CD4-positive, alpha-beta memory T cell (primary cell): ENCODE results near the gene CYGB. TPM values are rescaled to one million over a fixed set of nuclear protein-coding genes. Genes with fewer than 3 reads are reported as not detected.

Experiments used
- CTCF ChIA-PET: fragments of 350-600 bp; sonication (Branson Sonifier 250); formaldehyde crosslinking; loops from one replicate; lab custom pipeline; 2021; ENCODE audit warnings: inconsistent platforms; ENCODE audit not compliant: partially characterized antibody; lab: Charles Lee
- POLR2A ChIA-PET: fragments of 350-600 bp; sonication (Branson Sonifier 250); formaldehyde crosslinking; loops from one replicate; lab custom pipeline; 2021; ENCODE audit not compliant: partially characterized antibody; lab: Charles Lee
- DNase-seq, 5 donors: peaks; one replicate each; pipeline versions ENCODE4 v3.0.0 to v3.0.0-alpha.2; 2020 to 2022; ENCODE audit warnings: mixed read lengths in 1 of 5
- H3K27ac ChIP-seq: one replicate; pipeline ENCODE4 v1.7.0; 2013; ENCODE audit warnings: low read depth, low read length
- H3K27me3 ChIP-seq: 2 replicates; pipeline ENCODE4 v1.7.0; 2013; ENCODE audit warnings: mild to moderate bottlenecking, low read length, moderate library complexity; ENCODE audit not compliant: insufficient read depth
- H3K36me3 ChIP-seq: 2 replicates; pipeline ENCODE4 v1.7.0; 2013; ENCODE audit warnings: mild to moderate bottlenecking, low read length, moderate library complexity; ENCODE audit not compliant: insufficient read depth
- H3K4me1 ChIP-seq: 2 replicates; pipeline ENCODE4 v1.7.0; 2013; ENCODE audit warnings: mild to moderate bottlenecking, low read length, moderate library complexity; ENCODE audit not compliant: insufficient read depth
- H3K4me3 ChIP-seq, 2 donors: one replicate each; pipeline ENCODE4 v1.7.0; 2013; ENCODE audit warnings: low read length in 2 of 2, mild to moderate bottlenecking in 1 of 2
- H3K9me3 ChIP-seq, 2 donors: one replicate each; pipeline ENCODE4 v1.7.0; 2013; ENCODE audit warnings: low read length in 2 of 2, control low read depth in 1 of 2; ENCODE audit not compliant: control insufficient read depth in 1 of 2
- H3K27ac Mint-ChIP-seq, 7 donors: one replicate each; pipeline ENCODE4 v1.8.0; 2020 to 2021; ENCODE audit warnings: mixed read lengths in 7 of 7, mild to moderate bottlenecking in 6 of 7, inconsistent platforms in 3 of 7, moderate library complexity in 3 of 7
- H3K27me3 Mint-ChIP-seq, 2 donors: one replicate each; pipeline ENCODE4 v1.8.0; 2020 to 2021; ENCODE audit warnings: mixed read lengths in 2 of 2
- H3K36me3 Mint-ChIP-seq, 2 donors: one replicate each; pipeline ENCODE4 v1.8.0; 2020 to 2021; ENCODE audit warnings: mixed read lengths in 2 of 2, inconsistent platforms in 1 of 2, mild to moderate bottlenecking in 1 of 2
- H3K4me1 Mint-ChIP-seq, 4 donors: one replicate each; pipeline ENCODE4 v1.8.0; 2020 to 2021; ENCODE audit warnings: mixed read lengths in 4 of 4, mild to moderate bottlenecking in 1 of 4
- H3K4me3 Mint-ChIP-seq, 8 donors: one replicate each; pipeline ENCODE4 v1.8.0; 2020 to 2021; ENCODE audit warnings: mixed read lengths in 8 of 8, mild to moderate bottlenecking in 7 of 8, moderate library complexity in 6 of 8, inconsistent platforms in 3 of 8
- H3K9me3 Mint-ChIP-seq, 8 donors: one replicate each; pipeline ENCODE4 v1.8.0; 2020 to 2021; ENCODE audit warnings: mixed read lengths in 8 of 8, mild to moderate bottlenecking in 5 of 8, inconsistent platforms in 3 of 8, moderate library complexity in 1 of 8
- intact Hi-C: fragments of 100-400 bp; cut with micrococcal nuclease; formaldehyde crosslinking; loops from one replicate; pipeline ENCODE4 v1.15.1; 2023
- polyA plus RNA-seq, 2 donors: library from polyadenylated mRNA; unstranded; fragments of 300-500 nt; fragmentation: Illumina TruSeq; gene quantifications; one replicate each; pipeline ENCODE4 v1.2.3, GENCODE V29; 2021
- total RNA-seq, 2 experiments: library from RNA; stranded (reverse); gene quantifications; one replicate each; pipeline ENCODE4 v1.2.3, GENCODE V29; 2021

Gene CYGB
- total and polyA plus RNA-seq, 4 experiments from 2014 or later: not detected

DNA sequence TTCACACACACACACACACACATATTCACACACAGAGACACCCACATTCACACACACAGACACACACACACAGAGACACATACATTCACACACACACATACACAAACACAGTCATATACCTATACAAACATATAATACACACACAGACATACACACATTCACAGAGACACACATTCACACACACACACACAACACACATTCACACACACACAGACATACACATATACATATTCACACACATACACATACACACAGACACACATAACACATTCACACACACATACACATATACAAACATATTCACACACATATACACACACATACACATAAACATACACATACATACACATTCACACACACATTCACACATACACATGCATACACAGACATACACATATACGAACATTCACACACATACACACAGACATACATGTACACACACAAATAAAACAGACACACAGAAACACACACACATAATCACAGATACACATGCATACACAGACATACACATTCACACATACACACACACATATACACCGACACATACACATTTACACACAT is 10.2 kb upstream of the CYGB start:
- Mint-ChIP-seq H3K36me3 (no peaks in the 10 kb centered on the region), H3K27me3 (peaks cover 6% of the 10 kb centered on the region in 2 donors), H3K4me1 (peaks cover 0 to 2% (median 0%) of the 10 kb centered on the region in 4 donors), H3K9me3 (no peaks in the 10 kb centered on the region), H3K27ac (no peak overlapping the region), H3K4me3 (no peak overlapping the region)
- Histone ChIP-seq H3K4me3 (no peak overlapping the region), H3K27me3 (no peaks in the 10 kb centered on the region), H3K4me1 (peaks cover 7% of the 10 kb centered on the region), H3K27ac (no peak overlapping the region), H3K9me3 (no peaks in the 10 kb centered on the region), H3K36me3 (no peaks in the 10 kb centered on the region)
- ChIA-PET CTCF (interaction anchor here (1.2 to 4.4 kb wide), 10 partner anchors 11 to 167 kb away, joined by 3 to 80 read pairs (median 10); partner anchors contain the start of genes AANAT and ST6GALNAC2), POLR2A (interaction anchor here (1.5 to 2.6 kb wide), 3 partner anchors 10 to 31 kb away, joined by 6 to 18 read pairs (median 14); no protein-coding TSS in a partner anchor)
- intact Hi-C loops: loop anchor here (1.0 kb wide), 3 partner anchors 24 to 139 kb away; no protein-coding TSS in a partner anchor
- no peak for DNase-seq

DNA sequence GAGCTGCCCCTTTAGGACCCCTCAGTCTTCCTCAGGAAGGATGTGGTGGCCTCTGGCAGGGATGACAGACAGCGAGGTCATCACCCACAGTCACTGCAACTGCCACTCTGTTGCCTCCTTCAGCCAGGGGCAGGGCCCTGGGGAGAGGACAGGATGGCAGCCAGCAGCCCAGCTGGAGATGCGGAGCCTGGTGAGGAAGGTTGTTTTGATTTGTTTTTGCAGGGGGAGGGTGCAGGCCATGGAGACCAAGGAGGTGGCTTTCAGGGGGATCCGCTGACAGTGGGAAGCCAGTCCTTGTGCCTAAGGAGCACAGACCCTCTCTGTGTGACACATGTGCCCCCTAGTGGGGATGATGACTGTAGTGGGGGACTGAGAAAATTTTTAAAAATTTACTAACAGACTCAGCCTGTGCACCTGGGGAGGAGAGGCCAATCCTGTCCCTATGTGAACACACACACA is 9.7 kb upstream of the CYGB start:
- peak overlapping the region in 1 of 7 donors; percentile 38 for H3K27ac Mint-ChIP-seq
- H3K4me1 ChIP-seq: peaks cover 7% of the 10 kb centered on the region
- H3K27me3 ChIP-seq: no peaks in the 10 kb centered on the region
- no peak overlapping the region for H3K4me3 ChIP-seq
- POLR2A ChIA-PET: interaction anchor here (0.5 to 2.6 kb wide), 5 partner anchors 10 to 75 kb away, joined by 3 to 18 read pairs (median 6); no protein-coding TSS in a partner anchor
- intact Hi-C loops: loop anchor here (1.0 kb wide), 3 partner anchors 24 to 139 kb away; no protein-coding TSS in a partner anchor
- H3K36me3 ChIP-seq: no peaks in the 10 kb centered on the region
- no peak overlapping the region for H3K4me3 Mint-ChIP-seq
- no peaks in the 10 kb centered on the region for H3K9me3 Mint-ChIP-seq
- H3K36me3 Mint-ChIP-seq: no peaks in the 10 kb centered on the region
- H3K27me3 Mint-ChIP-seq: peaks cover 6% of the 10 kb centered on the region in 2 donors
- peak; percentile 37 to 62 (median 59) for DNase-seq
- H3K27ac ChIP-seq: no peak overlapping the region
- CTCF ChIA-PET: interaction anchor here (0.8 to 3.5 kb wide), 21 partner anchors 11 to 167 kb away, joined by 3 to 80 read pairs (median 5); partner anchors contain the start of genes AANAT and ST6GALNAC2
- peaks cover 0 to 2% (median 0%) of the 10 kb centered on the region in 4 donors for H3K4me1 Mint-ChIP-seq
- no peaks in the 10 kb centered on the region for H3K9me3 ChIP-seq

GRCh38 chr17:76546556-76547182 is 9.2 kb upstream of the CYGB start:
- Histone ChIP-seq H3K36me3 (no peaks in the 10 kb centered on the region), H3K27me3 (no peaks in the 10 kb centered on the region), H3K4me1 (peaks cover 7% of the 10 kb centered on the region), H3K4me3 (no peak overlapping the region), H3K9me3 (no peaks in the 10 kb centered on the region), H3K27ac (no peak overlapping the region)
- no peak overlapping the region for H3K4me3 Mint-ChIP-seq
- intact Hi-C loops: loop anchor here (1.0 kb wide), 3 partner anchors 23 to 138 kb away; no protein-coding TSS in a partner anchor
- peaks cover 0 to 2% (median 0%) of the 10 kb centered on the region in 4 donors for H3K4me1 Mint-ChIP-seq
- POLR2A ChIA-PET: interaction anchor here (0.5 to 2.6 kb wide), 6 partner anchors 11 to 76 kb away, joined by 3 to 18 read pairs (median 5); no protein-coding TSS in a partner anchor
- DNase-seq: peak in 1 of 5 donors; percentile 7
- peaks cover 9 to 12% of the 10 kb centered on the region in 2 donors for H3K27me3 Mint-ChIP-seq
- H3K36me3 Mint-ChIP-seq: no peaks in the 10 kb centered on the region
- H3K27ac Mint-ChIP-seq: peak overlapping the region in 4 of 7 donors; percentile 4 to 38 (median 15)
- H3K9me3 Mint-ChIP-seq: no peaks in the 10 kb centered on the region
- CTCF ChIA-PET: interaction anchor here (0.8 to 3.5 kb wide), 21 partner anchors 10 to 168 kb away, joined by 3 to 80 read pairs (median 5); partner anchors contain the start of genes AANAT and ST6GALNAC2

GRCh38 chr17:76545918-76546555 is 8.5 kb upstream of the CYGB start:
- POLR2A ChIA-PET: interaction anchor here (0.7 to 2.6 kb wide), 5 partner anchors 11 to 29 kb away, joined by 3 to 18 read pairs (median 6); no protein-coding TSS in a partner anchor
- intact Hi-C loops: no loop called here
- H3K27ac Mint-ChIP-seq: no peak overlapping the region

DNA sequence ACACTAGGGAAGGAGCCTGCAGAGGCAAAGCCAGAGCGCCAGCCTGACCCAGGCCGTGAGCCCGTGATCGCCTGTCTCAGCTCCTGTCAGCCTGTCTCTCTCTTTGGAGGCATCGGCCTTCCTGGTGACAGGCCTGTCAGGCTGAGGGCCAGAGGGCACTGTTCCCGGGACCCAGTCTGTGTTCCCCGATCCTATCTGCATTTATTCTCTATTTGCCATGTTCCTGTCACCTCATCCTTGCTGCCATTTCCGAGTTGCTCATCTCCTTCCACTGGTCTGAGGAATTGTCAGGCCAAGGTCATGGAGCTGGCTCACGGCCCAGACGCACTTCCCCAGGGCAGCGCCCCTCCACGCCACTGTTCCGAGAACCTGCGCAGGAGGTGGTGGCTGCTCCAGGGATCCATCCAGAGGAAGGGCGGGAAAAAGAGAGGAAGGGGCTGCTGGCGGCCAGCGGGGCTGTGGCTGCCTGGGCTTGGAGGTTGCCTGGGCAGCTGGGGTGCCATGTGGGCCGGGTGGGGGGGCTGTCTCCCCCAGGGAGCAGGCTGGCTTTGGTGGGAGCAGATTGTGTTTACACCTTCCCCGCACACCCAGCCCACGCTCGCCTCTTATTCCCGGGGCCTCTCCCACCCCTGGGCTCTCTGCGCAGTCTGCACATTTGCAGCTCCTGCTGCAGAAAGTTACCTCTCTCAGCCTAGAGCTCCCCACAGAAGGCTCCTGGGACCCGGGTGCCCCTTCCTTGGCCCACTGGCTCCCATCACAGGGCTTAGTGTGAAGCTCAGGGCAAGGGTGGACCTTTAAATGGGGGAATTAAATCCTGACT is 7.2 kb upstream of the CYGB start:
- peak in 1 of 5 donors; percentile 11 for DNase-seq
- intact Hi-C loops: no loop called here
- peaks cover 12 to 18% of the 10 kb centered on the region in 2 donors for H3K27me3 Mint-ChIP-seq

More at GRCh38 chr17:76545918-76546555, 8.5 kb upstream of the CYGB start:
- no peaks in the 10 kb centered on the region for H3K9me3 Mint-ChIP-seq
- peaks cover 0 to 2% (median 0%) of the 10 kb centered on the region in 4 donors for H3K4me1 Mint-ChIP-seq
- H3K27ac ChIP-seq: no peak overlapping the region
- H3K27me3 ChIP-seq: no peaks in the 10 kb centered on the region
- H3K36me3 Mint-ChIP-seq: no peaks in the 10 kb centered on the region
- H3K27me3 Mint-ChIP-seq: peaks cover 10 to 13% of the 10 kb centered on the region in 2 donors
- no peaks in the 10 kb centered on the region for H3K36me3 ChIP-seq
- CTCF ChIA-PET: interaction anchor here (0.8 to 3.5 kb wide), 24 partner anchors 10 to 168 kb away, joined by 3 to 80 read pairs (median 5); partner anchors contain the start of genes AANAT and ST6GALNAC2
- peaks cover 7% of the 10 kb centered on the region for H3K4me1 ChIP-seq
- H3K4me3 ChIP-seq: no peak overlapping the region
- peak in 1 of 5 donors; percentile 28 for DNase-seq
- H3K9me3 ChIP-seq: no peaks in the 10 kb centered on the region
- no peak overlapping the region for H3K4me3 Mint-ChIP-seq

More for the DNA sequence above, 7.2 kb upstream of the CYGB start:
- Mint-ChIP-seq H3K4me3 (no peak overlapping the region), H3K9me3 (no peaks in the 10 kb centered on the region), H3K36me3 (no peaks in the 10 kb centered on the region), H3K4me1 (peaks cover 0 to 2% (median under 1%) of the 10 kb centered on the region in 4 donors), H3K27ac (no peak overlapping the region)
- Histone ChIP-seq H3K4me3 (no peak overlapping the region), H3K27me3 (peaks cover under 1% of the 10 kb centered on the region), H3K4me1 (peaks cover 7% of the 10 kb centered on the region), H3K36me3 (no peaks in the 10 kb centered on the region), H3K9me3 (no peaks in the 10 kb centered on the region), H3K27ac (no peak overlapping the region)
- ChIA-PET POLR2A (interaction anchor here (0.5 to 2.6 kb wide), 4 partner anchors 17 to 185 kb away, joined by 3 to 14 read pairs (median 4); no protein-coding TSS in a partner anchor), CTCF (interaction anchor here (1.2 to 3.5 kb wide), 8 partner anchors 14 to 170 kb away, joined by 3 to 80 read pairs (median 18); partner anchors contain the start of genes AANAT and ST6GALNAC2)
